Measurements from ENCODE around the gene PLA2G10. TPM values are rescaled to one million over a fixed set of nuclear protein-coding genes. Genes with fewer than 3 reads are reported as not detected.
"Not testable (repeated sequence)": the region's sequence is repeated elsewhere in the genome, so short reads cannot be mapped to it uniquely, and the experiment has no call there.

Gene PLA2G10, protein sequence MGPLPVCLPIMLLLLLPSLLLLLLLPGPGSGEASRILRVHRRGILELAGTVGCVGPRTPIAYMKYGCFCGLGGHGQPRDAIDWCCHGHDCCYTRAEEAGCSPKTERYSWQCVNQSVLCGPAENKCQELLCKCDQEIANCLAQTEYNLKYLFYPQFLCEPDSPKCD
- total RNA-seq (2014; rRNA removed; shearing (Covaris generic)) = not detected in 2 replicates

DNA sequence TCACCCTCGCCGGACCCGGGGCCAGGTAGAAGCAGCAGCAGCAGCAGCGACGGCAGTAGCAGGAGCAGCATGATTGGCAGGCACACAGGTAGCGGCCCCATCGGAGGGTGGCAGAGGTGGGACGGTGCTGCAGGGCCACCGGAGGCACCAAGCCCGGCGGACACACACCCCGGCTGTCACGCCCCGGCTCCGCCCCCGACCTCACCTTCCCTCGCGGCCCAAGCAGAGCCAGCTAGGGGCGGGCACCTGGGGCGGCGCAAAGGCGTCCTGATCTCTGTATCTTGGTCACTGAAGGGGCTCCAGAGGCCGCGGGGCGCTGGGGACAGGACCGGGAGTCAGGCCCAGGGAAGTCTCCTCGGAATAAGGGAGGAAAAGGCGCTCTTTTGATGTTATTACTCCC lies at the start of gene PLA2G10:
Gene PLA2G10, minus strand, starts transcription at position 180 of the 400 bp plus-strand sequence. Its CDS starts 79 bp downstream, at position 101.
- not testable (repeated sequence) for DNase-seq (ENCODE audit: low spot score)

DNA sequence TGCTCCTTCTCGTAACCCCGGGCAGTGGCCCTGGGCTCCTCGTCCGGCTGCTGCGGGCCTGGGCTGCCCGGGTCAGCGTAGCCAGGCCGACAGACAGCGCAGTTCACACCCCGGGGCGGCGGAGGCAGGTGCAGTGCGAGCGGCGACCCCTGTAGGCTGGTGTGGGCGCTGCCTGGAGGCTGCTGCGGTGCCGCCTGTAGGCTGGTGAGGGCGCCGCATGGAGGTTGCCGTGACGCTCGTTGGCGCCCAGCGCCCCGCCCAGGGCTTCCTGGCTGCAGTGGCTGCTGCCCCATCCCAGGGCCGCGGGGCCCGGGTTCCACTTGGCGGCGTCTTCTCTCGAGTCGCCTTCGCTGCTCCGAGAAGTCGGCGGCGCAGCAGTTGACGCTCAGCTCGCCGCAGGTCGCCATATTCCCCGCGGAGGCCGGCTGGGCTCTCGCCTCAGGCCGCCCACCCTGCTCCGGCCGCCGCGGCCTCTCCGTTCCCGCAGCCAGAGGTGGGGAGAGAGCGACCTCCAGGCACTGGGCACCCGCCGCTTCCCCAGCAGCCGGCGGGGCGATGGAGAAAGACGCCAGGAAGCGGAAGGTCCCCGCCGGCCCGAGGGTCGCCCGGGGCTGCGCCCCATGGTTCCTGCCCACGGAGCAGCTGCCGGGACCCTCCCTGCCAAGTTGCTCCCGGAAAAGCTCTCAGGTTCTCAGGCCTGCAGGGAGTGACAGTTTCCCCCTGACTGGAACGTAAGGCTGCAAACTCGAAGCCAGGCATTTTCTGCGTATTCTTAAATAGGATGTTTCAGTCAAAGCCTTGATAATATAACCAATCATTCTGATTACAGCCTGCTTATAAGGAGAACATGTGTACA lies 48.4 kb upstream of the PLA2G10 start, which contains the start of gene NPIPA2:
Gene NPIPA2, plus strand, starts transcription at position 261 of the 856 bp plus-strand sequence. CDS start 5,533 bp downstream, outside the sequence.
- DNase-seq (ENCODE audit: low spot score) = not testable (repeated sequence)

DNA sequence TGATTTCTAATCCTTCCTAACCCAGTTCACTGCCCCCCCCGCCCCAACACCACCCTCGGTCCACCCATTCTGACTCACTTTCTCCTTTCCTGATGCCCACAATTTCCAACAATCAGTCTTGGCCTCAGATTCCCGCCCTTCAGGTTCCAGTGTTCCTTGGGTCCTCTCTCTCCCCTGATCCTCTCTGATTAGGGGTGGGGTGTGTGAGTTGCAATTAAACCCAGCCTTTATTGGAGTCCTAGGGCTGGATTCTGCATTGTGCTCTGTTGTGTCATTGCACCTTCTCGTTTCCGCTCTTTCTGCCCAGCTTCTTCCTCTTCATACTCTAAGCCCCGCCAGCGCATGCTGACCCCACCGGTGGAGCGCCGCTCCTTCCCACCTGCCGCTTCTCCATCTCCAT lies 47.7 kb upstream of the PLA2G10 start:
- not testable (repeated sequence) for DNase-seq (ENCODE audit: low spot score)

DNA sequence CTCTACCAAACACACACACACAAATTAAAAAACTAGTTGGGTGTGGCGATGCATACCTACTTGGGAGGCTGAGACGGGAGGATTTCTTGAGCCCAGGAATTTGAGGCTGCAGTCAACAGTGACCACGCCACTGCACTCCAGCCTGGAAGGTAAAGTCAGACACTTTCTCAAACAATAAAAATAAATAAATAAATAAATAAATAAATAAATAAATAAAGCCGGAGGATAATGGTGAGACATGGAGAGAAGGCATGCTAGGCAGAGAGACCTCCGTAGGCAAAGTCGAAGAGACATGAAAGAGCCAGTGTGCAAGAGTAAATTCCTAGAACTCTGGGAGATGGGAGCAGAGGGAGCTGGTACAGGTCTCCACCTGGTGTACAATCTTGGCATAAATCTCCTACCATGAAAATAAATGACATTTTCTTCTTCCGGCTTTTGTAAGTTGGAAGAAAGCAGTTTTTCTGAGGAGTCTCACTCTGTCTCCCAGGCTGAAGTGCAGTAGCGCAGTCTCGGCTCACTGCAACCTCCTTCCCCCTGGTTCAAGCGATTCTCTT lies 46.8 kb upstream of the PLA2G10 start:
- not testable (repeated sequence) for DNase-seq (ENCODE audit: low spot score)

DNA sequence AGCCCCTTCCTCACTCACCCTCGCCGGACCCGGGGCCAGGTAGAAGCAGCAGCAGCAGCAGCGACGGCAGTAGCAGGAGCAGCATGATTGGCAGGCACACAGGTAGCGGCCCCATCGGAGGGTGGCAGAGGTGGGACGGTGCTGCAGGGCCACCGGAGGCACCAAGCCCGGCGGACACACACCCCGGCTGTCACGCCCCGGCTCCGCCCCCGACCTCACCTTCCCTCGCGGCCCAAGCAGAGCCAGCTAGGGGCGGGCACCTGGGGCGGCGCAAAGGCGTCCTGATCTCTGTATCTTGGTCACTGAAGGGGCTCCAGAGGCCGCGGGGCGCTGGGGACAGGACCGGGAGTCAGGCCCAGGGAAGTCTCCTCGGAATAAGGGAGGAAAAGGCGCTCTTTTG lies 39.1 kb upstream of the PLA2G10 start:
- DNase-seq (ENCODE audit: low spot score) = not testable (repeated sequence)

DNA sequence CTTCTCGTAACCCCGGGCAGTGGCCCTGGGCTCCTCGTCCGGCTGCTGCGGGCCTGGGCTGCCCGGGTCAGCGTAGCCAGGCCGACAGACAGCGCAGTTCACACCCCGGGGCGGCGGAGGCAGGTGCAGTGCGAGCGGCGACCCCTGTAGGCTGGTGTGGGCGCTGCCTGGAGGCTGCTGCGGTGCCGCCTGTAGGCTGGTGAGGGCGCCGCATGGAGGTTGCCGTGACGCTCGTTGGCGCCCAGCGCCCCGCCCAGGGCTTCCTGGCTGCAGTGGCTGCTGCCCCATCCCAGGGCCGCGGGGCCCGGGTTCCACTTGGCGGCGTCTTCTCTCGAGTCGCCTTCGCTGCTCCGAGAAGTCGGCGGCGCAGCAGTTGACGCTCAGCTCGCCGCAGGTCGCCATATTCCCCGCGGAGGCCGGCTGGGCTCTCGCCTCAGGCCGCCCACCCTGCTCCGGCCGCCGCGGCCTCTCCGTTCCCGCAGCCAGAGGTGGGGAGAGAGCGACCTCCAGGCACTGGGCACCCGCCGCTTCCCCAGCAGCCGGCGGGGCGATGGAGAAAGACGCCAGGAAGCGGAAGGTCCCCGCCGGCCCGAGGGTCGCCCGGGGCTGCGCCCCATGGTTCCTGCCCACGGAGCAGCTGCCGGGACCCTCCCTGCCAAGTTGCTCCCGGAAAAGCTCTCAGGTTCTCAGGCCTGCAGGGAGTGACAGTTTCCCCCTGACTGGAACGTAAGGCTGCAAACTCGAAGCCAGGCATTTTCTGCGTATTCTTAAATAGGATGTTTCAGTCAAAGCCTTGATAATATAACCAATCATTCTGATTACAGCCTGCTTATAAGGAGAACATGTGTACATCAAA lies 9.3 kb upstream of the PLA2G10 start, which contains the start of gene NPIPA3:
Gene NPIPA3, plus strand, starts transcription at position 256 of the 856 bp plus-strand sequence. CDS start 5,533 bp downstream, outside the sequence.
- DNase-seq (ENCODE audit: low spot score) = not testable (repeated sequence)

DNA sequence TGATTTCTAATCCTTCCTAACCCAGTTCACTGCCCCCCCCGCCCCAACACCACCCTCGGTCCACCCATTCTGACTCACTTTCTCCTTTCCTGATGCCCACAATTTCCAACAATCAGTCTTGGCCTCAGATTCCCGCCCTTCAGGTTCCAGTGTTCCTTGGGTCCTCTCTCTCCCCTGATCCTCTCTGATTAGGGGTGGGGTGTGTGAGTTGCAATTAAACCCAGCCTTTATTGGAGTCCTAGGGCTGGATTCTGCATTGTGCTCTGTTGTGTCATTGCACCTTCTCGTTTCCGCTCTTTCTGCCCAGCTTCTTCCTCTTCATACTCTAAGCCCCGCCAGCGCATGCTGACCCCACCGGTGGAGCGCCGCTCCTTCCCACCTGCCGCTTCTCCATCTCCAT lies 8.6 kb upstream of the PLA2G10 start:
- DNase-seq (ENCODE audit: low spot score) = not testable (repeated sequence)

DNA sequence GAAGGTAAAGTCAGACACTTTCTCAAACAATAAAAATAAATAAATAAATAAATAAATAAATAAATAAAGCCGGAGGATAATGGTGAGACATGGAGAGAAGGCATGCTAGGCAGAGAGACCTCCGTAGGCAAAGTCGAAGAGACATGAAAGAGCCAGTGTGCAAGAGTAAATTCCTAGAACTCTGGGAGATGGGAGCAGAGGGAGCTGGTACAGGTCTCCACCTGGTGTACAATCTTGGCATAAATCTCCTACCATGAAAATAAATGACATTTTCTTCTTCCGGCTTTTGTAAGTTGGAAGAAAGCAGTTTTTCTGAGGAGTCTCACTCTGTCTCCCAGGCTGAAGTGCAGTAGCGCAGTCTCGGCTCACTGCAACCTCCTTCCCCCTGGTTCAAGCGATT lies 7.8 kb upstream of the PLA2G10 start:
- DNase-seq (ENCODE audit: low spot score) = not testable (repeated sequence)

DNA sequence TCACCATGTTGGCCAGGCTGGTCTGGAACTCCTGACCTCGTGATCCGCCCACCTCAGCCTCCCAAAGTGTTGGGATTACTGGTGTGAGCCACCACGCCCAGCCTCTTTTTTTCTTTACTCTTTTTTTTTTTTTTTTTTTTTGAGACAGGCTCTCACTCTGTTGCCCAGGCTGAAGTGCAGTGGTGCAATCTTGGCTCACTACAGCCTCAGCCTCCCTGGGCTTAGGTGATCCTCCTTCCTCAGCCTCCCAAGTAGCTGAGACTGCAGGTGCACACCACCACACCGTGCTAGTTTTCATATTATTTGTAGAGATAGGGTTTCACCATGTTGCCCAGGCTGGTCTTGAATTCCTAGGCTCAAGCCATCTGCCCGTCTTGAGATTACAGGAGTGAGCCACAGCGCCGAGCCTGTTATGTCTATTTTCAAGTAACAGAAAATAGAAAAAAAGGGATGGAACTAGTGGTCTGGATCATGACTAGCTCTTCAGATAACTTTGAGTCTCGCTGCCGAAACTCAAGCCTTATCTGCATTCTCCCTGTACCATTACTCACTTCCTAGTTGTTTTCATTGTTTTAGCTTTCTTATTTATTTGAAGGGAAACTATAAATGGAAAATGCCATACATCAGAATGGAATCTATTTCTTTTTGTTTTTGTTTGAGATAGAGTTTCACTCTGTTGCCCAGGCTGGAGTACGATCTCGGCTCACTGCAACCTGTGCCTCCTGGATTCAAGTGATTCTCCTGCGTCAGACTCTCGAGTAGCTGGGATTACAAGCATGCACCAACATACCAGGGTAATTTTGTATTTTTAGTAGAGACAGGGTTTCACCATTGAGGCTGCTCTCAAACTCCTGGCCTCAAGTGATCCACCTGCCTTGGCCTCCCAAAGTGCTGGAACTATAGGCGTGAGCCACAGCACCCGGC lies 8.0 kb downstream of the PLA2G10 start:
- DNase-seq (ENCODE audit: low spot score) = peak; percentile 42

DNA sequence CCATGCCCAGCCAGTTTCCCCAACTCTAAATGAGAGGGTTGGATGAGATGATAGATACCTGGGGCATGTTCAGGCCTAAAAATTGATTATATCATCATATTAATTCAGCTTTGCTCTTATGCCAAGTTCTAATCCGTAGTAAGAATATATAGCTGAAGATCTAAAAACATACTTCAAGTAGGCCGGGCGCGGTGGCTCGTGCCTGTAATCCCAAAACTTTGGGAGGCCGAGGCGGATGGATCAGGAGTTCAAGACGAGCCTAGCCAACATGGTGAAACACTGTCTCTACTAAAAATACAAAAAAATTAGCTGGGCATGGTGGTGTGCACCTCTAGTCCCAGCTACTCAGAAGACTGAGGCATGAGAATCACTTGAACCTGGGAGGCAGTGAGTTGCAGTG lies 12.0 kb downstream of the PLA2G10 start:
- no peak for DNase-seq (ENCODE audit: low spot score)

DNA sequence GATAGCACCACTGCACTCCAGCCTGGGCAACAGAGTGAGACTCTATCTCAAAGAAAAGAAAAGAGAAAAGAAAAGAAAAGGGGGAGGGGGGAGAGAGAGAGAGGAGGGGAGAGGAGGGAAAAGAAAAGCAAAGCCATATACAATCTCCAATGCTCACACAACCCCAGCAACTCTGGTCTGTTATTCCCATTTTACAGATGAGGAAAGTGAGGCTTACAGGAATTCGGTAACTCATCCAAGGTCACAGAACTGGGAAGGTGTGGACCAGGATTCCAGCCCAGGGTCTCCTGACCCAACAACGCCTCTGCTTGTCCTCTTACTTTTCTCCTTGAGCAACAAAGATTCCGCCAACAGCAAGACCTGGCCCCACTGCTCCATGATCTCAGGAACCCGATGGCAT lies 13.0 kb downstream of the PLA2G10 start:
- DNase-seq (ENCODE audit: low spot score) = no peak

DNA sequence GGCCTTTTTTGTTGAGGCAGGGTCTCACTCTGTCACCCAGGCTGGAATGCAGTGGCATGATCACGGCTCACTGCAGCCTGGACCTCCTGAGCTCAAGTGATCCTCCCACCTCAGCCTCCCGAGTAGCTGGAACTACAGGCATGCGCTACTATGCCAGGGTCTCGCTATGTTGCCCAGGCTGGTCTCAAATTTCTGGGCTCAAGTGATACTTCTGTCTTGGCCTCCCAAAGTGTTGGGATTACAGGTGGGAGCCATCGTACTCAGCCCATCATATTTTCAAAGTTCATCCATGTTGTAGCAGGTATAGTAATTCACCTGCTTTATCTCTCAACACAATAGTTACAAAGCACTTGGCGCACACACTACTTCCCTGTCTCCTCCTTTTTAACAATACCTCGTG lies 13.7 kb downstream of the PLA2G10 start:
- DNase-seq (ENCODE audit: low spot score) = not testable (repeated sequence)

DNA sequence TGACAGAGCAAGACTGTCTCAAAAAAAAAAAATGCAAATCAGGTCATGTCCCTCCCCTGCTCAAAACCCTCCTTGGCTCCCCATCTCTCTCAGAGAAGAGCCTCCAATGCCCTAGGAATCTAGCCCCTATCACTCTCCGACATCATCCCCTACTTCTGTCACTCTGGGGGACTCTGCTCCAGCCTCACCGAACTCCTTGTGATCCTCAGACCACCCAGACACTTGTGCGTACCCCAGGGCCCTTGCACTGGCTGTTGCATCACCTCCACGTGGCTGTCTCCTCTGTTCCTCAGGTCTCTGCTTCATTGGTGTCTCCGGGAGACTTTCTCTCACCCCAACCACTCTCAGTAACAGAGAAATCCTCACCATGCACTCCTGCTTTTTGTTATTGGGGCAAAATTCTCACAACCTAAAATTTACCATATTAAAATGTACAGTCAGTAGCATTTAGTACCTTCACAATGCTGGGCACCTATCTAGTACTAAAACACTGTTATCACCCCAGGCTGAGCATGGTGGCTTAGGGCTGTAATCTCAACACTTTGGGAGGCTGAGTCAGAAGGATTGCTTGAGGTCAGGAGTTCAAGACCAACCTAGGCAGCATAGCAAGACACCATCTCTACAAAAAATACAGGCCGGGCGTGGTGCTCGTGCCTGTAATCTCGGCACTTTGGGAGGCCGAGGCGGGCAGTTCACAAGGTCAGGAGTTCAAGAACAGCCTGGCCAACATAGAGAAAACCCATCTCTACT lies 15.2 kb downstream of the PLA2G10 start:
- no peak for DNase-seq (ENCODE audit: low spot score)

DNA sequence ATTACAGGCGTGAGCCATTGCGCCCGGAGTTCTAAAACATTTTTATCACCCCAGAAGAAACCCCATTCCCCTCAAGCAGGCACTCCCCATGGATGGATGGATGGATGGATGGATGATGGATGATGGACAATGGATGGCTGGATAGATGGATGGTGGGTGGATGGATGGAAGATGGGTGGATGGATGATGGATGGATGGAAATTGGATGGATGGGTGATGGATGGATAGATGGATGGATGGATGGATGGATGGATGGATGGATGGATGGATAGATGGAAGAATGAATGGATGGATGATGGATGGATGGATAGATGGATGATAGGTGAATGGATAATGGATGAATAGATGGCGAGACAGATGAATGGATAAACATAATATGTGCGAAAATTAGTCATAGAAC lies 16.5 kb downstream of the PLA2G10 start:
- DNase-seq (ENCODE audit: low spot score) = no peak

DNA sequence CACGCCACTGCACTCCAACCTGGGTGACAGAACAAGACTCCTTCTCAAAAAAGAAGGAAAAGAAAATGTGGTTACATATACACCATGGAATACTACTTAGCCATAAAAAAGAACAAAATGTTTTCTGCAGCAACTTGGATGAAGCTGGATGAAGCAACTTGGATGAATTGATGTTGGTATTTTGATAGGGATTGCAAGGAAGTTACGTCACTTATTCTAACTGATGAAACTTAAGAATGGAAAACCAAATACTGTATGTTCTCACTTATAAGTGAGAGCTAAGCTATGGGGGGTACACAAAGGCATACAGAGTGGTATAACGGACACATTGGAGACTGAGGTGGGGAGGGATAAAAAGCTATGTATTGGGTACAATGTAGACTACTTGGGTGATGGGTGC lies 17.5 kb downstream of the PLA2G10 start:
- no peak for DNase-seq (ENCODE audit: low spot score)

DNA sequence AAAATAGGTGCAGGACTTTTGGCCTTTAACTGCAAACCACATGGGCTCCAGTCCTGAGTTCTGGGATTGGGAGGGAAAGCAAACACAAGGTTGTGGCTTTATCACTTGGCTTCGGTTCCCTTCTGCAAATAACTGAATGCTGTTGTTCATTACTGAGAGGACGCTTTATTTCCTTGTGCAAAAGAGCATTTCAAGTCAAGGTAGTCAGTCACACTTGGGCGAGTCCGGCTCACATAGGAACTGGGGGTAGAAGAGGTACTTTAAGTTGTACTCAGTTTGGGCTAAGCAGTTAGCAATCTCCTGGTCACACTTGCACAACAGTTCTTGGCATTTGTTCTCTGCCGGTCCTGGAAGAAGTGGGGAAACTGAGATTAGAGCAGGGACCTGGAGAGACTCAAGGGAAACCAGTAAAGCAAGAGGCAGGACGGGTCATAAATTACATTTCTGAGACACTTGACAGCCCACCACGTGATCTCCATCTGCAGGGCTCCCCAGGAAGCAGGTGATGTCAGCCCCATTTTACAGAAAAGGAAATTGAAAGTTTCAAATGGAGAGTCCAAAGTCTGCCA lies 21.6 kb downstream of the PLA2G10 start:
- DNase-seq (ENCODE audit: low spot score) = no peak

DNA sequence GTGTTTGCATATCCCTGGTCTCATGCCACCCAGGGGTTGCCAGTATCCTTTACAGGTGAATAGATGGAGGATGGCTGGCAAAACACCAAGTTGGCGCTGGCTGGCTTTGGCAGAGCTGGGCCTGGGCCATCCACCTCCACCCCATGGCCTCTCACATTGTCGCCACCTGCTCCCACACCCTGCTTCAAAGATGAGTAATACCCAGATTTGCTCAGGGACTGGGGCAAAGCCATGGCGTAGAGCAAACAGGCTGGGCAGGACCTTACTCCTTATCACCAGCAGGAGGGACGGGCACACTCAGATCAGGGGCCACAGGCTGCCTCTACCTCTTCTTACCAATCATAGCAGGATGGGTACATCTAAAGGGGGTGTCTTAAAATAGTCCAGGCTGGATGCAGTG lies 24.3 kb downstream of the PLA2G10 start:
- peak; percentile 29 for DNase-seq (ENCODE audit: low spot score)

DNA sequence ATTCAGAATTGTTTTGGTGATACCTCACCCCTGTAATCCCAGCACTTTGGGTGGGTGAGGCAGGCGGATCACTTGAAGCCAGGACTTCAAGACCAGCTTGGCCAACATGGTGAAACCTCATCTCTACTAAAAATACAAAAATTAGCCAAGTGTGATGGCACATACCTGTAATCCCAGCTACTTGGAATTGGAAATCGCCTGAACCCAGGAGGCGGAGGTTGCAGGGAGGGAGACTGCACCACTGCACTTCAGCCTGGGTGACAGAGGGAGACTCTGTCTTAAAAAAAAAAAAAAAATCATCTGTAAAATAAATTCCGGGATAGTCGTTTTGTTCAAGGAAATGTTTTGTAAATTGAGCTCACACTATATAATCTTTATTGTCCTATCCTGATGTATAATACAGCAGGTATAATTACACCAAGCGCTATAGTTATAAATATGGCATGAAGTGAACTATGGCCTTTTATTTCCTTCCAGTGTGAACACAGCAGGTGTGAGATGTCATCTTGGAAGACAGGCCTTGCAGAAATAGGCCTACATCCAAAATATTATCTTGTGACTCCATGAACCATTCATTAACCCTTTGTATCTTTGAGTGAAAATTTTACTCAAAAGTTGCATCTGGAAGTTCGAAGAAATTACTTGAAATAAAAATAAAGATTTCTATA lies 25.4 kb downstream of the PLA2G10 start:
- no peak for DNase-seq (ENCODE audit: low spot score)

Data from A172 (cell line).